Ovary (tissue), 3 donors: ENCODE results near the gene CHRM5.

ENCODE experiments used
- POLR2A ChIP-seq: fragments of 450-650 bp; IDR thresholded peaks from one replicate; pipeline ENCODE4 v1.6.1; 2017; ENCODE audit warnings: antibody characterized with exemption, mild to moderate bottlenecking, moderate library complexity
- TF ChIP-seq, protein P1 (sequence below), 3 donors: fragments of 450-650 bp in 2 of 3; fragments of 200-600 bp in 1 of 3; IDR thresholded peaks; one replicate each; pipeline versions ENCODE4 v1.5.1 to v1.8.0; 2016 to 2022; ENCODE audit warnings: antibody characterized with exemption in 3 of 3, mild to moderate bottlenecking in 1 of 3
- donor health status: DM: no; HTN: no; CAD: no.

DNA sequence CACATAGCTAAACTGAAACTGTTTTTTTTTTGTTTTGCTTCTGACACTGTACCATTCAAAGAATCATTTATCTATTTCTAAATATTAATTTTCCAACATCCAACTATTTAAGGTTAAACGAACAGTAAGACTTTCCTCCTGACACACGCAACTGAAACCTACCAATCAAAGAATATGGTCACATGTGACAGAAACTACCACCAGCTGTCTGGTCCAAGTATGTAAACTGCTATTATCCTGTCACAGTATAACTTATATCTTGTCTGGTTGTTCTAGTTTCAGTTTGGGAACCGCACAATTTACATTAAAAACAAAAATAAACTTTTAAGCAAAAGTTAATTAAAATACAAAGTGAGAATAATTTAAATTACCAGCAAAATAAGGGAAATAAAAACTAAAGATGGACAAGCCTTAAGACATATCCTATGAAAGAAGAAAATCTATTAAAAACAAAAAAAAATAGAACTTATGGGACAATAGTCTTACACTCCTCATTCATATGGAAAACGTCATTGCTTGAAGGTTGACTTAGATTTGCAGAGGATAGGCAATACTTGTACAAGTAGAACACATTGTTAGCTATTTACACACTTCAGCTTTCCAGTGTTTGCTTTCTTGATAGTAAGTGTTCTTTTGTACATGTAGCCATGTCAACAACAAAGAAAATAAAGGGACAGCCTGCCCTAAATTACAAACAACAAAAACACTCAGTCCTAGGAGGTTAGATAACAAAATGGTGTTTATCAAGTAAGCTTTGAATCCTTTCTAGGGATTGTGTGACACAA lies 26.8 kb upstream of the CHRM5 start:
- TF ChIP-seq, protein P1, sequence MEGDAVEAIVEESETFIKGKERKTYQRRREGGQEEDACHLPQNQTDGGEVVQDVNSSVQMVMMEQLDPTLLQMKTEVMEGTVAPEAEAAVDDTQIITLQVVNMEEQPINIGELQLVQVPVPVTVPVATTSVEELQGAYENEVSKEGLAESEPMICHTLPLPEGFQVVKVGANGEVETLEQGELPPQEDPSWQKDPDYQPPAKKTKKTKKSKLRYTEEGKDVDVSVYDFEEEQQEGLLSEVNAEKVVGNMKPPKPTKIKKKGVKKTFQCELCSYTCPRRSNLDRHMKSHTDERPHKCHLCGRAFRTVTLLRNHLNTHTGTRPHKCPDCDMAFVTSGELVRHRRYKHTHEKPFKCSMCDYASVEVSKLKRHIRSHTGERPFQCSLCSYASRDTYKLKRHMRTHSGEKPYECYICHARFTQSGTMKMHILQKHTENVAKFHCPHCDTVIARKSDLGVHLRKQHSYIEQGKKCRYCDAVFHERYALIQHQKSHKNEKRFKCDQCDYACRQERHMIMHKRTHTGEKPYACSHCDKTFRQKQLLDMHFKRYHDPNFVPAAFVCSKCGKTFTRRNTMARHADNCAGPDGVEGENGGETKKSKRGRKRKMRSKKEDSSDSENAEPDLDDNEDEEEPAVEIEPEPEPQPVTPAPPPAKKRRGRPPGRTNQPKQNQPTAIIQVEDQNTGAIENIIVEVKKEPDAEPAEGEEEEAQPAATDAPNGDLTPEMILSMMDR (IDR thresholded peaks at IDR 0.05), result no peak
- TF ChIP-seq POLR2A, result no peak
